Uterus (tissue), 4 donors: Measurements from ENCODE around the gene NUP210. TPM values are rescaled to one million over a fixed set of nuclear protein-coding genes. Genes with fewer than 3 reads are reported as not detected.

Experiments
- DNase-seq, 2 donors: peaks; one replicate each; pipeline ENCODE4 v3.0.0-alpha.2; 2019 to 2020
- H3K27ac ChIP-seq, 2 donors: fragments of 200-600 bp; sonication (generic); 1 replicate in 1 of 2; 2 replicates in 1 of 2; pipeline ENCODE4 v1.5.1; 2016 to 2018
- H3K27me3 ChIP-seq, 2 donors: fragments of 200-600 bp; sonication (generic); one replicate each; pipeline ENCODE4 v1.5.1; 2018 to 2019; ENCODE audit warnings: control low read depth in 1 of 2
- H3K36me3 ChIP-seq, 2 donors: fragments of 200-600 bp; sonication (generic); one replicate each; pipeline ENCODE4 v1.5.1; 2019; ENCODE audit warnings: control low read depth in 1 of 2
- H3K4me1 ChIP-seq, 2 donors: fragments of 200-600 bp; sonication (generic); one replicate each; pipeline ENCODE4 v1.5.1; 2018 to 2019; ENCODE audit warnings: control low read depth in 1 of 2
- H3K4me3 ChIP-seq, 2 donors: fragments of 200-600 bp; sonication (generic); 1 replicate in 1 of 2; 2 replicates in 1 of 2; pipeline ENCODE4 v1.5.1; 2018 to 2019; ENCODE audit warnings: mild to moderate bottlenecking in 1 of 2
- H3K9me3 ChIP-seq, 2 donors: fragments of 200-600 bp; sonication (generic); one replicate each; pipeline ENCODE4 v1.5.1; 2019; ENCODE audit warnings: control low read depth in 1 of 2
- POLR2A ChIP-seq, 2 donors: fragments of 450-650 bp; IDR thresholded peaks; one replicate each; pipeline ENCODE4 v1.6.1; 2016; ENCODE audit warnings: antibody characterized with exemption in 2 of 2, mild to moderate bottlenecking in 1 of 2, moderate library complexity in 1 of 2
- intact Hi-C: fragments of 100-400 bp; cut with DNase I; formaldehyde crosslinking; loops from one replicate; pipeline ENCODE4 v1.15.1; 2023; ENCODE audit warnings: low total_unique reads
- total RNA-seq, 4 donors: library from RNA; depleted of rRNA in 3 of 4; stranded (reverse); fragments of >200 nt in 3 of 4; gene quantifications; one replicate each; pipeline versions ENCODE4 v1.1.0 to v1.2.4, GENCODE V29; 2014 to 2023
- TF ChIP-seq, protein P1 (sequence below), 4 experiments: fragments of 200-600 bp in 2 of 4; fragments of 450-650 bp in 2 of 4; sonication (generic) in 2 of 4; IDR thresholded peaks; one replicate each; pipeline ENCODE4 v1.5.1; 2016 to 2019; ENCODE audit warnings: antibody characterized with exemption in 4 of 4, mild to moderate bottlenecking in 2 of 4, moderate library complexity in 1 of 4
- donor health status: DM: yes; HTN: yes; CAD: no.

The NUP210 gene
- total RNA-seq, 4 donors from 2014 or later = 0.29 to 9.5 (median 5.1) TPM

DNA sequence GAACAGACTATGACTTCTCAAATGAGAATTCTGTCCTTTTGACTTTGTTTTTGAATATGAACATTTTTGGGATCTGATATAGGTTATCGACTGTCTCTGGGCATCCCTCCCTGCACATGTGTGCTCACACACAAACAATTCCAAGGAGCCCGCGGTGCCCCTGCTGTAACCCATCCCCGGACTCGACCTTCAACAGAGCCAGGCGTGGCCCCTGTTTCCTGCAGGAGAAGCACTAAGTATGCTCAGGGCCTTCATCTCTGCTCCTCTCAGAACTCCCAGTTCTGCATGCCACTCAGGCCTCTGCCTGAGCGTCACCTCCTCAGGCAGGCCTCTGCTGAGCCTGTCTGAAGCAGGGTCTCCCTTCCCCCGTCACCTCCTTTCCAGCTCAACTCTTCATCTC is 57.6 kb downstream of the NUP210 start:
- intact Hi-C loops = no loop called here
- H3K4me1 ChIP-seq = no peaks in the 10 kb centered on the region
- no peak overlapping the region for H3K4me3 ChIP-seq
- H3K36me3 ChIP-seq = no peaks in the 10 kb centered on the region
- H3K27me3 ChIP-seq = no peaks in the 10 kb centered on the region
- H3K27ac ChIP-seq = no peak overlapping the region
- no peak for DNase-seq
- no peaks in the 10 kb centered on the region for H3K9me3 ChIP-seq
- TF ChIP-seq POLR2A (IDR thresholded peaks at IDR 0.05) = no peak
- TF ChIP-seq, protein P1, sequence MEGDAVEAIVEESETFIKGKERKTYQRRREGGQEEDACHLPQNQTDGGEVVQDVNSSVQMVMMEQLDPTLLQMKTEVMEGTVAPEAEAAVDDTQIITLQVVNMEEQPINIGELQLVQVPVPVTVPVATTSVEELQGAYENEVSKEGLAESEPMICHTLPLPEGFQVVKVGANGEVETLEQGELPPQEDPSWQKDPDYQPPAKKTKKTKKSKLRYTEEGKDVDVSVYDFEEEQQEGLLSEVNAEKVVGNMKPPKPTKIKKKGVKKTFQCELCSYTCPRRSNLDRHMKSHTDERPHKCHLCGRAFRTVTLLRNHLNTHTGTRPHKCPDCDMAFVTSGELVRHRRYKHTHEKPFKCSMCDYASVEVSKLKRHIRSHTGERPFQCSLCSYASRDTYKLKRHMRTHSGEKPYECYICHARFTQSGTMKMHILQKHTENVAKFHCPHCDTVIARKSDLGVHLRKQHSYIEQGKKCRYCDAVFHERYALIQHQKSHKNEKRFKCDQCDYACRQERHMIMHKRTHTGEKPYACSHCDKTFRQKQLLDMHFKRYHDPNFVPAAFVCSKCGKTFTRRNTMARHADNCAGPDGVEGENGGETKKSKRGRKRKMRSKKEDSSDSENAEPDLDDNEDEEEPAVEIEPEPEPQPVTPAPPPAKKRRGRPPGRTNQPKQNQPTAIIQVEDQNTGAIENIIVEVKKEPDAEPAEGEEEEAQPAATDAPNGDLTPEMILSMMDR (IDR thresholded peaks at IDR 0.05) = no peak

DNA sequence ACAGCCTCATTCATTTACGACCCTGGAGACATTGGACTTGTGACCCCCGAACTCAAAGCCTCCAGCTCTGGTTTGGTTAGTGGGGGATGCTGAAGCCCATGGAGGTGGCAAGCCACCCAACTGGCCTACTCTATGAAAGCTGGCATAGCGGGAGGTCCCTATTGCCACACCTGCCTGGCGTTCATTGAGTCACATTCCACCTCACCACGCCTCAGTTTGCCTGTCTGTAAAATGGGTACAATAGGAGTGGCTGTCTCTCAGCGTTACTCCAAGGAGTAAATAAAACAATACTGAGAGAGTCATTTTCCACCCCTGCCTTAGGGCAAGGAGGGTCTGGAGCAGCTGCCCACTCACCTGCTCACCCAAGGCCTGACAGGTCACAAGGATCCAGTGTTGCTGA is 60.2 kb downstream of the NUP210 start:
- intact Hi-C loops = no loop called here
- Histone ChIP-seq H3K36me3 (no peaks in the 10 kb centered on the region), H3K4me1 (no peaks in the 10 kb centered on the region), H3K27ac (no peak overlapping the region), H3K4me3 (no peak overlapping the region), H3K9me3 (no peaks in the 10 kb centered on the region), H3K27me3 (no peaks in the 10 kb centered on the region)
- TF ChIP-seq, protein P1 (IDR thresholded peaks at IDR 0.05) = no peak
- TF ChIP-seq POLR2A (IDR thresholded peaks at IDR 0.05) = no peak
- DNase-seq = no peak

DNA sequence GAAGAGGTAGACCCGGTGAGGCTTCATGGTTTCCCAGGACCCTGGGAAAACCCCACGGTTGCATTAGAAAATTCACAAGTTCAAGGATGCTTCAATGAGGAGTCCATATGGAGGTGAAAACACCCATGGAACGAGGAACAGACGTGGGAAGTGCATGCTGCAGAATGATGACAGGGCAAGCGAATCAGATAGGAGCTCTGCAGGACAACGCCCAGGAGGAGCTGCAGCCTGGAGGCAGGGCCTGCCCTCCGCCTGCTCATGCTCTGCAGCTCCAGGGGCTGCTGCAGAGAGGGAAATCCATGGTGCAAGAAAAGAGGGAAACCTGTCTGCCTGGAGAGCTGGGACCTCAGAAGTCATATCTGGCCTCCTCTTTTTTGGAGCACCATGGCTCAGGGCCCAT is 61.5 kb downstream of the NUP210 start:
- no peaks in the 10 kb centered on the region for H3K36me3 ChIP-seq
- no peak for DNase-seq
- no peaks in the 10 kb centered on the region for H3K9me3 ChIP-seq
- no peak overlapping the region for H3K27ac ChIP-seq
- no peaks in the 10 kb centered on the region for H3K27me3 ChIP-seq
- no peak overlapping the region for H3K4me3 ChIP-seq
- TF ChIP-seq POLR2A (IDR thresholded peaks at IDR 0.05) = no peak
- TF ChIP-seq, protein P1 (IDR thresholded peaks at IDR 0.05) = no peak
- H3K4me1 ChIP-seq = no peaks in the 10 kb centered on the region
- intact Hi-C loops = no loop called here

DNA sequence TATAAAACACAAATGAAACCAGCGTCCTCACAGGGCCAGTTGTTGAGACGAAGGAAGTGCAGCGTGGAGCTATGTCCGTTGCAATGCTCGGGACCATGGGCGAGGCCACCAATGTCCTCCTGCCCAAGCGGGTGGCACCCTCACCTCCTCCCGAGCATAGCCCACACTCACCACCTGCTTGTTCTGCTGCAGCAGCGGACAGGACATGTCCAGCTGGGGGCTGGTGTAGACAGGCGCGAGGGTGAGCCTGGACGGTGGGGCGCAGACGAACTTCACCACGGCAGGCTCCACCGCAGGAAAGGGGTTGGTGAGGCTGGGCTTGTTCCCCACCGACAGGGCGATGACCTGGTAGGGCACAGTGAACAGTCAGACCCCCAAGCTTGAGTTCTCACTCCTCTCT is 62.1 kb downstream of the NUP210 start:
- H3K4me1 ChIP-seq = no peaks in the 10 kb centered on the region
- H3K4me3 ChIP-seq = no peak overlapping the region
- no peak for TF ChIP-seq POLR2A (IDR thresholded peaks at IDR 0.05)
- TF ChIP-seq, protein P1 (IDR thresholded peaks at IDR 0.05) = no peak
- H3K27ac ChIP-seq = no peak overlapping the region
- no peaks in the 10 kb centered on the region for H3K36me3 ChIP-seq
- H3K27me3 ChIP-seq = no peaks in the 10 kb centered on the region
- DNase-seq = no peak
- no peaks in the 10 kb centered on the region for H3K9me3 ChIP-seq
- intact Hi-C loops = no loop called here

DNA sequence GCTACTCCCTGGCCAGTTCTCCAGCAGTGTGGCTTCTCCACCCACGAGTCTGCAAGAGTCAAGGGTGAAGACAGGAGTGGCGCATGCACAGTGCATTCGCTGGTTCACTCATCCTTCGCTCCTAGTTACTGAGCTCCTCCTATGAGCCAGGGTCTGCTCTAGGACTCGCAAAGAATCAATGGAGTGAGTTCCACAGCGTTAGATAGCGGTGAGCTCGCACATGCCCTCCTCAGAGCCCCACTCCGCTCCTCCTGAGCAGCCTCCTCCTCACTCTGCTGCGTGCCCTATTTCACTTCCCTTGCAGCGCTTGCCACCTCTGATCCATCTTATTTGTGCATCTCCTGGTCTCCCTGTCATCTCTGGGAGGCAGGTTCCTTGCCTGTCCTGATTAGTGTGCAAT is 63.0 kb downstream of the NUP210 start:
- no peaks in the 10 kb centered on the region for H3K36me3 ChIP-seq
- no peaks in the 10 kb centered on the region for H3K4me1 ChIP-seq
- H3K9me3 ChIP-seq = no peaks in the 10 kb centered on the region
- H3K27me3 ChIP-seq = no peaks in the 10 kb centered on the region
- no peak overlapping the region for H3K27ac ChIP-seq
- no peak for DNase-seq
- intact Hi-C loops = no loop called here
- TF ChIP-seq, protein P1 (IDR thresholded peaks at IDR 0.05) = no peak
- TF ChIP-seq POLR2A (IDR thresholded peaks at IDR 0.05) = no peak
- no peak overlapping the region for H3K4me3 ChIP-seq
